Ammon's horn (tissue), 1 donor: ENCODE data around the gene SLC6A20.

Source experiments
- DNase-seq: peaks from one replicate; pipeline ENCODE4 v3.0.0-alpha.2; 2016; ENCODE audit warnings: low spot score

Gene SLC6A20

DNA sequence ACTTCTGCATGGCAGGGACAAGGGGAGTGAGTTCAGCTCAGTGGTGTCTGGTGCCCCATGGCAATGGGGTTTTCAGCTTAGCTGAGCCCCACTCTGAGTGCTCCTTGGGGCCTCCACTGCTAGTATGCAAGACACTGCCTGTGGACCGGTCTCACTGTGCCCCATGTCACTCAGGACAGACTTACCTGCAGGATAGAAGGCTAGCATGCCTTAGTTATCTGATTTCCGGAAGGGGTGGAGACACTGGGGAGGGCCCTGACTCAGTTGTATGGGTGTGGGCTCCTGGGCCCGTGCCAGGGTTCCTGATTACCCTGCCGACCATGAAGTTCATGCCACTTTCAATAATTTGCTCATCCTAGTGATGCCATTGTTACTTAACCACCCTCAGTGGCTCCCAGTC, 4.3 kb upstream of the SLC6A20 start:
- DNase-seq: no peak

DNA sequence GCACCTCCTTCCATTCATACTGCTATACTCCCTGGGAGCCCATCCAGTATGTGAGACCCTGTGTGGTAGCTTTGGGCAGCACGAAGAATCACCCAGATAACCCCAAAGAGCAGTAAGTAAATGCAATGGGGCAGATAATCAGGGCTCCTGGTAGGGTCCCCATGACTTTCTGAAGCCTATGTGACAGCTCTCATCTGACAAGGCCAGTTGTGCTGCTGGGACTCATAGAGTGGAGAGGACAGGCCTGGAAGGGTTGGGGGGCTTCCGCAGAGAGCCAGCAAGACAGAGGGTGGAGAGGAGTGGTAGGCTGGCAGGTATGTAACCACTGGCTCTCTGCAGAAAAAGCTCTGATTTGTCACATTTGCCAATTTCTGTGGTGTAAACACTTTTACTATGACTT, 3.2 kb upstream of the SLC6A20 start:
- no peak for DNase-seq

DNA sequence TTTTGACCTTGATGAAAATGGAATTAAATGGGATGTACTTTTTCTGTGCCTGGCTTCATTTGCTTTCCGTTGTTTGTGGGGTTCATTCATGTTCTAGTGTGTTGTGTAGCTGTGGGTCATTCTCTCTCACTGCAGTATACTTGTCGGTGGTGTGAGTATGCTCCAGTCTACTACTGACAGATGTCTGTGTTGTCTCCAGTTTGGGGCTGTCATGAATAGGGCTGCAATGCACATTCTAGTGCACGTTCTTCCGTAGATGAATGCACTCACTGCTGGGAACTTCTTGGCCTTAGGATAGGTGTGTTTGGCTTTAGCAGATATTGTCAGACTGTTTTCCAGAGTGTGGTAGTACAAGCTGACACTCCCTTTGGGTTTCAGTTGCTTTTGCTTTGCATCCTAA, 1.7 kb upstream of the SLC6A20 start:
- DNase-seq: no peak

DNA sequence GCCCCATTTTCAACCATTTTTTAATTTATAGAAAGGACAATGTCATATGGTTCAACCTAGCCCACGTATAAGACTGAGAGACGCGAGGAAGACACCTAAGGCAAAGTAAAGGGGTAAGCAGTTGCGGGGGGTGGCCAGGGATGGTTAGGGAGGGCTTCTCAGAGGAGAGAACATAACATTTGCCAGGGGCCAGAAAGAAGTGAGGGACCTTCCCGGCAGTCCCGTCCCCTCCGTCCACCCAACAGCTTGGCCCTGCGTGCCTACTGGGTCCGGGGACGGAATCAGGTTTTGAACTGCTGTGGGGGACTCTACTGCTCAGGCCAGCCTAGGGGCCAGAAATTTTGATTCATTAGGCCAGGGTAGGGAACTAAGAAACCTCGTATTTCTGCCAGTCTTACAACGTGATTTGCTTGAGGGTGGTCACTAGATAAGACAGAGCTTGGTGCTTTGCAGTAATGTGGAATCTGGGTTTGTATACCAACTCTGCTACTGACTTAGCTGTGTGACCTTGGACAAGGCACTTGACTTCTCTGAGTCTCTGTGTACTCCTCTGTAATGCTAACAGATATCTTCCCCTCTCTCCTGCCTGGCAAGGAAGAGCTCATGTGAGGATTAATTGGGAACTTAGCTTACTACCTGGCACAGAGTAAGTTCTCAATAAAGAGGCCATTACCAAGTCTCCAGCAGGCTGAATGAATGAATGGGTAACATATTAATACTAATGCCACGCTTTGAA, 734 bp upstream of the SLC6A20 start:
- no peak for DNase-seq

DNA sequence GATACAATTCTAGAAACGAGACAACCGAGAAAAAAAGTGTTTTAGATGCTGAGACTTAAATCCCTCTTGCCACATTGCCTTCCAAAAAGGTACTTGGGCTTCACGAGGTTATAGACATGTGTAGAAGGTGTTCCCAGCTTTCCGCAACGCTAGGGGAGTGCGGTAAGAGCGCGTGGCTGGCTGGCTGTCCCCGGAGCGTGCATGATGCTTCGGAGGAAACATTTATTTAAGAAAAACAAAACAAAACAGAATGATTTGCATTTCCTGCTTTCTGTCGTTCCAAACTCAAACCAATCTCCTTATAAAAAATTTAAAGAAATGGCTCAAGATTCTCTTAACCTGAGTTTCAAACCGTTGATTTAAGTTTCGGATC, 841 bp downstream of the SLC6A20 start:
- DNase-seq: no peak

DNA sequence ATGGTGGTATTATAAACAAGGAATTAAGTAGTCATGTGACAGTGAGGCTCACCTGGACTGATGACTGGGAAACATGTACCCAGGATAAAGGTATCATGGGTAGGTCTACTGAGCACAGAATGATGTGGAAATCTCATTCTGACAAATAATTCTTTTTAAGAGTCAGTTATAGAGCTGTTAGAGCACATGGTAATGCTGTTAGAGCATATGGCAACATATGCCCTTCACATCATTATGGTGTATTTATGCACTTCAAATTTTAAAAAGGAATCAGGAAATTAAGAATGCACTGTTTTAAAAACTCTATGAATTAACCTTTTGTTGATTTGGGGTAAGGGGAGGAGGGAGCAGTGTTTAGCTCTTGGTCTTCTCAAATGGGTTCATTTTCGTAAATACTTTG, 1.7 kb downstream of the SLC6A20 start:
- DNase-seq: no peak

DNA sequence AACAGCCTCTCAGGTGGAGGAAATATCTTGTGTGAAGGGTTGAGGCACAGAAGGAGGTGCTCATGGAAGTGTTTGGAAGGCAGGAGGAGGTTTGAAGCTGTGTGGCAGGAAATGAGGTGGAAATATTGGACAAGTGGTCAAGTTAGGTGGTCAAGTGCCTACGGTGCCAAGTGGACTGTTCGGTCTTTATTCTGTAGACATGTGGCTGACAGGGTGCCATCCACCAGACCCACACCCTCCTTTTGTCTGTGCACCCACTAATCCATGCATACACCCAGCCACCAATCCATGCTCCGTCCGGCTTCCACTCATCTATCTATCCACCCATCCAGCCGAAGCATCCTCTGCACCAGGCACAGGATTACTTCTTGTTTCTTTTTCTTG, 2.2 kb downstream of the SLC6A20 start:
- no peak for DNase-seq

DNA sequence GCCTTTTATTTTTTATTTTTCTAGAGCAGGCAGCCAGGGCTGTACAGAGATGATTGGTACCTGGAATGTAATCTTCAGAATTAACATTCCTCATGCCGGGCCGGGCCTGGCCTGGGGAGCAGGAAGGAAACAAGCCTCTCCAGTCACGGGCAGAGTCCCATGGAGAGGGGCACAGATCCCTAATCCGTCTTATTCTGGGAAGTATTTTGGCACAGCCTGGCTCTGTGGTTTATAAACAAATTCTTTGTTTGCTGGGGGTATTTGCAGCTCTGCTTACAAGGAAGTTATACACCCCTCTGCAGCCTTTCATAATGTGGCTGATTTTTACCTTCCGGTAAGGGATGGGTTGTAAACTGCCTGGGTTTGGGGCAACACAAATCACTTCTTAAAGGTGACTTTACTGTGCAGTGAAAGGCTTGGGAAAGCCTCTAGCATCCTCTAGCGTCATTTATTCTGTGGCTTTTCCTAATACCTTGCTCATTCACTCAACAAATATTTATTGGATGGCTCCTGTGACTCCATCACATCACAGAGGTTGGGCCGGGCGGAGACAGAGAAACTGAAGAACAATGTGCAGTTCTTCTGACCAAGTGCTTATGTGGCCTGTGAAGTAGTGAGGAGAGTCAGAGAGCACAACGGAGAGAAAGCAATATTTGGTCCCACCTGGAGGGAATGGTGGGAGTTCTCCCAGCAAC, 2.7 kb downstream of the SLC6A20 start:
- DNase-seq: no peak

DNA sequence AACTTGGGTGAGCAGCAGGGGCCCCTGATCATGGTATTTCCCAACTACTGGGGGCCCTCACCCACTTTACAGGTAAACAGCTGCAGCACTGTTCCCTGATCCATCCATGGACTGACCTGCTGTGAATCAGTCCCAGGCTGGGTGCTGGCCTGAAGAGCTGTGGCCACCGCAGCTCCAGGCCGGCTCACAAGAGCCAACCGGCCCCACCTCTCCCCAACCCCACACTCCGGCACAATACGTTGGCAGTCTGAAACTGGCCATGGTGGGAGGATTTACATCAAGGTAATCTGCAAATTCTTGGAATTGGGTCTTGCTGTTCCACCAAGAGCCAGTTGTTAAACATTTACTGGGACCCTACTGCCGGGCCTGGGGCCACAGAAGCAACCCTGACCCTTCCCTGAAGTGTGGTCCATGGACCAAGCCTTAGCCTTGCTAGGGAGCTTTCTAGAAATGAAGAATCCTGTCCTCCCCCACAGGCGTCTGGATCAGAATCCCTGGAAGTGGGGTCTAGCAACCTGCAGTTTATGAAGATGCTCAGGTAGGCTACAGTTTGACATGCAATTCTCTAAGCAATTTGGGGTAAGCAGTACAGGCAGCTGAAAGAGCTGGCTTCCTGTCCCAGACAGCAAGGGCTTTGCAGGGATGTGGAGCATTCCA, 3.7 kb downstream of the SLC6A20 start:
- DNase-seq: no peak

DNA sequence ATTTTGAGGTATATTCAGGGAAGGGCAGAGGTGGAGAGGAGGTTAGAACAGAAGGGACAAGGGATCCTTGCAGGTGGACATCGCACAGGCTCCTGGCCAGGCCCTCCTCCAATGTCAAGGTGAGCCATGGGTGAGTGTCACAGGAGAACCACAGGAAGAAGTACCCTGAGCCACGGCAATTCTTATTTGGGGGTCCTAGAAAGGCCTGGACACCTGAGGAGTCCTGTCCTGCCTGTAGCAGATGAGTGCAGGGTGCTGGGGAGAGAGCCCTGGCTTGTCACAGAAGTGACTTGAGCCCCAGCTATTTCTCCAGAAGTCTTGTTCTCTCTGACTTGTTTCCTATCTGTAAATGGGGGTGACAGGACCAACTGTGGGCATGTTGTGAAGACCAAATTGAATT, 4.3 kb downstream of the SLC6A20 start:
- no peak for DNase-seq

DNA sequence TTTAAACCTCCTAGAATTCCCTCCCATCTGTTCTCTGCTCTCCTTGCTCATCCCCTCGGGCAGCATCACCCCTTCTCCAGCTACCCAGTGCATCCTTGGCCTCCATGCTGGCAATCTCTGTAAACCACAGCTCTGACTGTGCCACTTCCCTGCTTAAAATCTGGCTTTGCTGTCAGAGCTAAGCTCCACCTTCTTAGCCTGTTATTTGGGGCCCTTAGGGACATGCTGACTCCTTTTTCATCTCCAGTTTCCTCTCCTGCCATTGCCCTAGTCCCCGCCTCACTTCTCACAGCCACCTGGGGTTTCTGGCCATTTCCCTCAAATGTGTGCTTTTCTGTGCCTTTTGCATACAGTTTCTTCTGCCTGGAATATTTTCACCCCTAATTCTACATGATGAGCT, 5.7 kb downstream of the SLC6A20 start:
- DNase-seq: no peak

DNA sequence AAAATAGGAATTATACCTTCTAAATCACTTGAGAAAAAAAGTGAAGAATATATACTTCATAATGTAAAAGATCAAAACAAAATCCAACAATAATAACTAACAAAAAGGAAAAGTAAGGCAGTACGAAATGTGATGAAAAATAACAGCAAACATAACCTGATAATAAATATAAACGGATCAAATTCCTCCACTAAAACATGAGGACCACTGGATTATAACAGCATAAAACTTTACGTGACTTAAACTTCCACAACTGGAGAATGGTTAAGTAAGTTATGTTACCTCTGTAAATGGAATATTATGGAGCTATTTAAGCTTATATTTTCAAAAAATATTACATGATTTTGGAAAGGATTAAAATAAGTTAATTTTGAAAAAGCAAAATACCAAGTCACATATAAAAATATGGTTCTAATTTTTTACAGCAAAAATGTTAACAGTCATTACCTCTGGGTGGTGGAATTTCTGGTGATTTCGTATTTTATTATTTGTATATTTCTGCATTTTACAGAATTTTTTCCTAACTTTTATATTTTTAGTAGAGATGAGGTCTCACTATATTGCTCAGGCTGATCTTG, 7.0 kb downstream of the SLC6A20 start:
- DNase-seq: no peak

DNA sequence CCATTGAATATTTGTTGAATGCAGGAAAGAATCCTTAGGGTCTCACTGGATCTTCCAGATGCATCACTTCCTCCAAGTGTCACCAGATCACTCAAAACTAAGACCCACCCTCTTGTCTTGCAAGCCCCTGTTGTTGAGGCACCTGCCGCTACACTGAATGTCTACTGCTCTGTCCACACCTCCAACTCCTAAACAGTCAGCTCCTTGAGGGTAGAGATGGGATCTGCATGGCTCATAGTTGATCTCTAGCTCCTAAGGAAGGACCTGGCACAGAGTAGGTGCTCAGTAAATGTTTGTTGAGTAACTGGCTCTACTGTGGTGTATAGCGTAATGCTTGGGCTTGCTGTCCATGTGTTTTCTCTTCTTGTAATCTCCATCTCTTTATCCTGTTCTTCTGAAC, 8.8 kb downstream of the SLC6A20 start:
- DNase-seq: no peak

DNA sequence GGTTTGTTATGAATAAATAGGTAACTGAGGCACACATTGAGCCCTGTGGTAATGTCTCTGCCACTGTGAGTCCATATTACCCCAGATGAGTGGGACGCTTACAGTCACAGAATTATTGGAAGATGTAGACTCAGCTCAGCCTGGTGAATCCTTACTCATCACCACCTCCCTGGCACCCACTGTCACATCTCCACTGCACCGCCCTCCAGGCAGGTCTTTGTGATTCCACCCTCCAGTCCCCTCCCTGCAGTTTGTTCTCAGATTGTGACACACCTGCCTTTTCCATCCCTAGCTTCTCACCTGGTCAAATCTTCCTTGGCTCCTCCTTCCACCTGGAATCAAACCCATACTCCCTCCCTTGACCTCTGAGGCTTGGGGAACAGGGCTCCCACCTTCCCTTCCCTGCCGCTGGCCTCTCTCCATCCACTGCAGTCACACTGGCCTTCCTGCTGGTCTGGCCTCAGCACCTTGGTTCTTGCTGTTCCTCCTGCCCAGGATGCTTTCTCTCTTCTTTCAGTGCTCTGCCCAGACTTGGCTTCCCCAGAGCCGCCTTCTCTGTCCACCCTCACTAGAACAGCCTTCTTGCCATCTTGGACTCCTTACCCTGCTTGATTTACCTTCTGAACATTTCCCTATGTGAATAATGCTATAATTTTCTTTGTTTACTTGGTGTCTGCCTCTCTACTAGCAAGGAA, 9.4 kb downstream of the SLC6A20 start:
- DNase-seq: no peak

DNA sequence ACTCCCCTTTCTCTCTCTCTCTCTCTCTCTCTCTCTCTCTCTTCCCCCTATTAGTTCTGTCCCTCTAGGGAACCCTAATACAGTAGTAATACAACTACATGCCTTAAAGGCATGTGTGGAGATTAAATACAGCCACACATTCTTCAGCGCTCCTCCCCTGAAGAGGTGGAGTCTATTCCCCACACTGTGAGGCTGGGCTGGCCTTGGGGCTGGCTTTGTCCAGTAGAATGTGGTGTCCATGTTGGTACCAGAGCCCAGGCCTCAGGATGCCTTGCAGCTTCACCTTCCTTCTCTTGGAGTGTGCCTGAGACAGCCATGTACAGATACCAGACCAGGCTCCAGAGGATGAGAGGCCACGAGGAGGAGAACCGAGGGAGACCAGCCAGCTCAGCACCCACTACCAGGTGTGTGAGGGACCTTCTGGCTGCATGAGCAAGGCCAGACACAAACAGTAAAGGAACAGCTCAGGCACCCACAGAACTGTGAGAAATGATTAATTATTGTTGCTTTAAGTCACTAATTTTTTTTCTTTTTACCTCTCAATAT, 10.7 kb downstream of the SLC6A20 start:
- no peak for DNase-seq

DNA sequence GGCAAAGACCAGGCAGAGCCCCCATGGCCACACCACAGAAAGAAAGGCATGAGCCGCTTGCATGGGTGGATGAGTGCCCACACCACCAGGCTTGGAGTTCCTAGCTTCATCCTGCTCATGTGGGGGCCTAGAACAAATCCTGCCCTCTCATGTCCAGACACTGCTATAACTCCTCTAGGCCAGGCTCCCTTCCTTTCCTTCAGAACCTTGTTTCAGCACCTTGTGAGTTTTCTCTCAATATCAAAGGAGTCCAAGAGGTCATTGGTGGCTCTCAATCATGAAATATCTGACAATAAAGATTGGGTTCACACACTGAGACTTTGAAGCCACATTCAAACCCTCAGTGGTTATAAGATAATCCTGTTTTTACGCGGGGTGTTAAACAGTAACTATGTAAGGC, 12.7 kb downstream of the SLC6A20 start:
- DNase-seq: no peak

DNA sequence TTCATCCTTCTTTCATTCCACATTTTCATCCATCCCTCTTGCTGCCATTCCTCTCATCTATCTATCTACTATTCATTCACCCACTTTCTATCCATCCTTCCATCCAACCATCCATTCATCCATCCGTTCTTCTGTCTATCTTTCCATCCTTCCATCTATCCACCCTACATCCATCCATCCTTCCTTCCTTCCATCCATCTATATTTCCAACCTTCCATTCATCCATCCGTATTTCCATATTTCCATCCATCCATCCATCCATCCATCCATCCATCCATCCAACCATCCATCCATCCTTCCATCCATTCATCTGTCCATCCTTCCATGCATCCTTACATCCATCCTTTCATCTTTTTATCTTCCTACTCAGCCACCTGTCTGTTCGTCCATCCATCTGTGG, 14.0 kb downstream of the SLC6A20 start:
- no peak for DNase-seq

DNA sequence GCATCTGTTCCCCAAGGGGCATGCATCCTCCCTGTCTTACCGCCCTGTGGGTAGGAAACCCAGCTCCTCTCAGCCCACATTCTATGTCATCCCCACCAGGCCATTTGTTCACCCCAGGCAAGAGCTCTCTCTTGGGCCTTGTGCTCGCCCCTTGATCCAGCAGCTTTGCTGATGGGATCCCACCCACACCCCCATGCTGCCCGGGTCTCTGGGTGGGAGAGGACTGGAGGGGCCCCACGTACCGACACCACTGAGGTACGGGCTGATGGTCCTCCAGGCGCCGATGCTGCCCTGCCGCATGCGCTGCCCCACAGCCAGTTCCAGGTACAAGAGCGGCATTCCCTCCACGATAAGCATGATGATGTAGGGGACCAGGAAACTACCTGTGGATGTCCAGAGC, 14.5 kb downstream of the SLC6A20 start:
- no peak for DNase-seq

DNA sequence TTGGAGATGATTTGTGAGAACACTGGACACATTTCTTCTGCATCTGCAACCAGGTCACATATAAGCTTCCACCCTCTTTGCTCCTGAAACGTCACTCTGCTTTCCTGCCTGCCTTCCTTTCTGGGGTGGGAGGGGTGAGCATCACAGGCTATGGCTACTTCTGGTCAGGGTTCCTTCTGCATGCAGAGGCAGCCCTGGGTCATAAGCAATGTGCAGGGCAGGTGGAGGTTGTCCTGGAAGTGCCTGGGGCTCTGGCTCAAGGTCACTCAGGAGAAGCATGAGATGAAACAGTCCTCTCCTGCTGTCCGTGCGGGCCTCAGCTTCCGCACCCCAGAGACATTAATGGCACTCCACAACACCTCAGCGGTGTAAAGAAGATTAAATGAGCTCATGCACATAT, 15.1 kb downstream of the SLC6A20 start:
- DNase-seq: no peak

DNA sequence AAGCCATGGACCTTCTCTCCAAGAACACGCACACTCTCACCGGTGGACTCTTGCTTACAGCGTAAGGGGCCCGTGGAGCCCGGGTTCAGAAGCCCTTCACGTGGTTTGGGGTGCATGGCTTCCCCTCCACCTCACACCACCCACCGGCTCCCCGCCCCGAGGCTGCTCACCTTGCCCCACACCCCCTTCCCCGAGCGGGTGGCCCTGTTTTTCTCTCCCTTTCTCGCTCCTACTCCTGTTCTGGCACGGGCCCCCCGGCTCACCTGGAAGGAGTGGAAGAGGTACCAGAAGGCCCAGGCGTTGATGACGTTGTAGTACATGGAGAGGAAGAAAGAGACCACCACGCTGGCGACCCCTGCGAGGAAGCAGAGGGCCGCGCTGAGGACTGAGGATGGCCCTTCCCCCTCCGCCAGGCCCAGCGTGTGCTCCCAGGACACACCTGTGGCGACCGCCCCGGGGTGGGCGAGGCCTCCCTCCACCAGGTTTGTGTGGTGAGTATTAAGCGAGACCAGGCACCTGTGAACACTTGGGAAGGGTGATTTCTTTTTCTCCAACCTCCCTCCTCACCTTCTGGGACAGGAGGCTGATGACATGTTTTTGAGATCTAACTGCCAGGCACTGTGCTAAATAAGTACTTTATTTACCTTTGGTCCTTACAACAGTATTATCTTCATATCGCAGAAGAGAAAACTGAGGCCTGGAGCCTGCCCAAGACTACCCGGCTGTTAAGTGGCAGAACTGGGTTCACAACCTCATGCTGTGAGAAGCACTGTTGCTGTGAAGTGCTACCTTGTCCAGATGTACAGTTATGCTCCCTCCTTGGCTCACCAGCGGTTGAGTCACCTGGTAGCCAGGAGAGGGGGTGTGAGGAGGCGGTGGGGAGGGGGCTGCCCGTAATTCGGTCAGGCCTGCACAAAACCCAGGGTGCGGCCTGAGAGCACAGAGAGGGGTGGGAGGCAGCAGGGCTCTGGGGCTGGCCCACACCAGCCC, 16.3 kb downstream of the SLC6A20 start:
- no peak for DNase-seq

DNA sequence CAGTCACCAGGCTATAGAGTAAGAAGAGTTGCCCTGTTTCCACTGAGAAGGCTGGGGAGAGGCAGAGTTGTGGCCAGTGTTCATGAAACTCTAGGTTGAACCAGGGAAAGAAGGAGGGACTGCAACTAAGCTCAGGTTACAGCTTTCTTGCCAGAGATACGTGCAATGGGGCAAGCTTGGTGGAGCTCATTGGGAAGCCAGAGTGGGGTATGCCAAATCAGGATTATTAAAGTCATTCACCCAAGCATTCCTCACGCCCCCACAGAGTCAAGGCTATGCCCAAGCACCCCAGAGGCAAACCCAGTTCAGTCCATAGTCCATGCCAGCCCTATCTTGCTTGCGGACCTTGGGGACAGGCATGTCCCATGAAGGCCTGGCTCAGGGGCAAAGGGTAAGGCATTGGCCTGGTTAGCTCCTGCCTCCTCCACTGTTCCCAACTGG, 17.6 kb downstream of the SLC6A20 start:
- DNase-seq: no peak
